ENCODE measurements around the gene CACTIN.
"Not testable (repeated sequence)": the region's sequence is repeated elsewhere in the genome, so short reads cannot be mapped to it uniquely, and the experiment has no call there.

Gene CACTIN

DNA sequence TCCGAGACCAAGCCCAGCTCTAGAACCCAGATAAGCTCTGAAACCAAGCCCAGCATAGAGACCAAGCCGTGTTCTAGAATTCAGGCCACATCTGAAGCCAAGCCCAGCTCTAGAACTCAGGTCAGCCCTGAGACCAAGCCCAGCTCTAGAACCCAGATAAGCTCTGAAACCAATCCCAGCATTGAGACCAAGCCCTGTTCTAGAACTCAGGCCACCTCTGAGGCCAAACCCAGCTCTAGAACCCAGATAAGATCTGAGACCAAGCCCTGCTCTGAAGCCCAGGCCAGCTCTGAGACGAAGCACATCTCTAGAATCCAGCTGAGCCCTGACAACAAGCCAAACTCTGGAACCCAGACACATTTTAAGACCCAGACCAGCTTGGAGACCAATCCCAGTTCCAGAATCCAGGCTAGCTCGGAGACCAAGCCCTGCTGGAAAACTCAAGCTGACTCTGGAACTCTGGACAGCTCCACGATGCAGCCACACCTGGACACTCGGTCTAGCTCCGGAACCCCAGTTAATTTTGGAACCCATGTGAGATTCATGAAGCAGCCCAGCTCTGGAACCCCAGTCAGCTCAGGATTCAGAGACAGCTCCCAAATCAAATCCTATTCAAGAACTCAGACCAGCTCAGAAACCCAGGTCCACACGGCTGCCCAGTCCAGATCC, 35.5 kb downstream of the CACTIN start:
- H3K4me3 ChIP-seq (ENCODE audit: low read length) = no peak overlapping the region
- no peaks in the 10 kb centered on the region for H3K4me1 ChIP-seq (ENCODE audit: insufficient read depth, low read length)
- no peak overlapping the region for H3K9ac ChIP-seq (ENCODE audit: low read depth, low read length)
- H3K9me3 ChIP-seq (ENCODE audit: insufficient read depth, low read depth, low read length) = no peaks in the 10 kb centered on the region; the same call in 1 of the 2 replicates
- H3K36me3 ChIP-seq (ENCODE audit: insufficient read depth, low read length) = no peaks in the 10 kb centered on the region
- WGBS = 87% methylated on average over 8 of the region's 8 CpGs
- H3K27ac ChIP-seq (ENCODE audit: low read depth, low read length) = no peak overlapping the region
- H3K27me3 ChIP-seq (ENCODE audit: insufficient read depth, low read length) = peaks cover 11% of the 10 kb centered on the region

DNA sequence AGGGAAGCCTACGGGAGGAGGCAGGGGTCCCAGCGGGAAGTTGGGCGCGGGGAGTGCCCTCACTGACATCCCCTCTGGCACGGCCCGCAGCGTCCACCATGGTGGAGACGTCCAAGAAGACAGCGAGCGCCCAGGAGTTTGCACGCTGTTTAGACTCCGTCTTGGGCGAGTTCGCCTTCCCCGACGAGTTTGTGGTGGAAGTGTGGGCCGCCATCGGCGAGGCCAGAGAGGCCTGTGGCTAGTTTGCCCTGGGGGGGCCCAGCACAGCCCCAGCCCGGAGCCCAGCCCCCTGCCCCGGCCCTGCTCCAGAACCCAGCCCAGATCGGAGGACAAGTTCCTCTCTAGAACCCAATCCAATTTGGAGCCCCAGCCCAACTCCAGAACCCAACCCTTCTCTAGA, 36.6 kb downstream of the CACTIN start:
- Histone ChIP-seq H3K27ac (ENCODE audit: low read depth, low read length) (no peak overlapping the region), H3K27me3 (ENCODE audit: insufficient read depth, low read length) (peaks cover 23% of the 10 kb centered on the region), H3K36me3 (ENCODE audit: insufficient read depth, low read length) (no peaks in the 10 kb centered on the region), H3K9me3 (ENCODE audit: insufficient read depth, low read depth, low read length) (no peaks in the 10 kb centered on the region; the same call in 1 of the 2 replicates), H3K9ac (ENCODE audit: low read depth, low read length) (no peak overlapping the region), H3K4me3 (ENCODE audit: low read length) (no peak overlapping the region), H3K4me1 (ENCODE audit: insufficient read depth, low read length) (no peaks in the 10 kb centered on the region)
- WGBS = 94% methylated on average over 22 of the region's 22 CpGs

DNA sequence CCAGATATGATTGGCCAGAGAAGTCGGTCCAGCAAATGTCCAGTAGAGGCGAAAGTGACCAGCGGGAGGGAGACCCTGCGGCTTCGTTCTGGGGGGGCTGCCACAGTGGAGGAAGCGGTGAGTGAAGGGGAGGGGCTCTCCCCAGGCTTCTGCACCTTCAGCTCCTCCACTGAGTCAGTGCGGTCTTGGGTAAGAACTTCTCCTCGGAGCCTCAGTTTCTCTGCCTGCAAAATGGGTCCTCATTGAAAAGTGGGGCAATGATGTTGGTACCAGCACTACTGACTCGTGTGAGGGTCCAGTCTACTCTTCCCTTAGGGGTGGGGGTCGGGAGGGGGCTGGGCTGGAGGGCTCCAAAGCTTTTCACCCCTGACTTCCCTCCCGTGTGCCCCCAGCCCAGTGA, 37.2 kb downstream of the CACTIN start:
- WGBS = 78% methylated on average over 11 of the region's 11 CpGs
- peaks cover 27% of the 10 kb centered on the region for H3K27me3 ChIP-seq (ENCODE audit: insufficient read depth, low read length)
- no peaks in the 10 kb centered on the region; the same call in 1 of the 2 replicates for H3K9me3 ChIP-seq (ENCODE audit: insufficient read depth, low read depth, low read length)
- H3K4me3 ChIP-seq (ENCODE audit: low read length) = no peak overlapping the region
- no peaks in the 10 kb centered on the region for H3K36me3 ChIP-seq (ENCODE audit: insufficient read depth, low read length)
- no peak overlapping the region for H3K27ac ChIP-seq (ENCODE audit: low read depth, low read length)
- H3K9ac ChIP-seq (ENCODE audit: low read depth, low read length) = no peak overlapping the region
- H3K4me1 ChIP-seq (ENCODE audit: insufficient read depth, low read length) = no peaks in the 10 kb centered on the region

DNA sequence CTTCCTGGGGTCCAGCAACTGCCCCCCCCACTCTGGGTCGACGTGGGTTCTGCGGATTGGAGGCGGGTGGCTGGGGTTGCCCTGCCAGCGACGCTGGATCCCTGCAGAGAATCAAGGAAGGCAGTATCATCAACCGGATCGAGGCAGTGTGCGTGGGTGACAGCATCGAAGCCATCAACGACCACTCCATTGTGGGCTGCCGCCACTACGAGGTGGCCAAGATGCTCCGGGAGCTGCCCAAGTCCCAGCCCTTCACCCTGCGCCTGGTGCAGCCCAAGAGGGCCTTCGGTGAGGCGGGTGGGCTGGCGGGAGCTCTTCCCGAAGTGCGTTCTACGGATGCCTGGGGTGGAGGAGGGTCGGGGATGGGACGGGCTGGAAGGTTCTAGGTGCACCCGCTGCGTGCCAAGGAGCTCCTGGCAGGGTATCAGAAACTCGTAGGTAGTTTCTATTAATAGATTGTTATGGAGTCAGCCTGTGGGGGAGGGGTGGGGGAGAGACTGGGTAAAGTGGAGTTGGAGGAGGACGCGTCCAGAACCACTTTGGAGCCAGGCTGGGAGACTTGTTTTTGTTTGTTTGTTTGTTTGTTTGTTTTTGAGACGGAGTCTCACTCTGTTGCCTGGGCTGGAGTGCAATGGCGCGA, 39.8 kb downstream of the CACTIN start:
- Histone ChIP-seq H3K36me3 (ENCODE audit: insufficient read depth, low read length) (no peaks in the 10 kb centered on the region), H3K9ac (ENCODE audit: low read depth, low read length) (no peak overlapping the region), H3K27me3 (ENCODE audit: insufficient read depth, low read length) (peaks cover 35% of the 10 kb centered on the region), H3K4me1 (ENCODE audit: insufficient read depth, low read length) (no peaks in the 10 kb centered on the region), H3K27ac (ENCODE audit: low read depth, low read length) (no peak overlapping the region), H3K4me3 (ENCODE audit: low read length) (no peak overlapping the region), H3K9me3 (ENCODE audit: insufficient read depth, low read depth, low read length) (no peaks in the 10 kb centered on the region; the same call in 1 of the 2 replicates)
- 67% methylated on average over 31 of the region's 31 CpGs for WGBS

DNA sequence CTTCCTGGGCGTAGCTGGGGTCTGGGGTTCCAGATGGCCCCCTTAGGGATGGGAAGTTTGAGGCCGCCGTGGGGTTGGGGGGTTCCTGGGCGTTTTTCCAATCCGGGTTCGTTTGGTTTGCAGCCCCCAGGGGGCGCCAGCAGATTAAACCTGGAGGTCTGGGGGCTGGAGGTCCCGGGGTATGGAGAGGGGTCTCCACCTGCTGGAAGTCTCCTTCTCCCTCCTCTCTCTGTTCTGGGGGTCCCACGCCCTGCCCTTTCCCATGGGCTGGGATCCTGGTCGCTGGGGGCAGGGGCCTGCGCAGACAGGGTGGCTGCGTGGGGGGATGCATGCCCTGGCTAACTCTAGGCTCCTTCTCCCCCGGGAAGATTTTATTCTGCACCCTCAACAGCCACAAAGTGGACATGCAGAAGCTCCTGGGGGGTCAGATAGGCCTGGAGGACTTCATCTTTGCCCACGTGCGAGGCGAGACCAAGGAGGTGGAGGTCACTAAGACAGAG, 40.4 kb downstream of the CACTIN start:
- H3K27ac ChIP-seq (ENCODE audit: low read depth, low read length) = no peak overlapping the region
- peaks cover 35% of the 10 kb centered on the region for H3K27me3 ChIP-seq (ENCODE audit: insufficient read depth, low read length)
- WGBS = 31% methylated on average over 16 of the region's 16 CpGs
- peak overlapping the region; percentile 51 for H3K4me3 ChIP-seq (ENCODE audit: low read length)
- no peaks in the 10 kb centered on the region for H3K9me3 ChIP-seq (ENCODE audit: insufficient read depth, low read depth, low read length)
- H3K36me3 ChIP-seq (ENCODE audit: insufficient read depth, low read length) = no peaks in the 10 kb centered on the region
- no peaks in the 10 kb centered on the region for H3K4me1 ChIP-seq (ENCODE audit: insufficient read depth, low read length)
- H3K9ac ChIP-seq (ENCODE audit: low read depth, low read length) = peak overlapping the region; percentile 61; the same call in 1 of the 2 replicates

DNA sequence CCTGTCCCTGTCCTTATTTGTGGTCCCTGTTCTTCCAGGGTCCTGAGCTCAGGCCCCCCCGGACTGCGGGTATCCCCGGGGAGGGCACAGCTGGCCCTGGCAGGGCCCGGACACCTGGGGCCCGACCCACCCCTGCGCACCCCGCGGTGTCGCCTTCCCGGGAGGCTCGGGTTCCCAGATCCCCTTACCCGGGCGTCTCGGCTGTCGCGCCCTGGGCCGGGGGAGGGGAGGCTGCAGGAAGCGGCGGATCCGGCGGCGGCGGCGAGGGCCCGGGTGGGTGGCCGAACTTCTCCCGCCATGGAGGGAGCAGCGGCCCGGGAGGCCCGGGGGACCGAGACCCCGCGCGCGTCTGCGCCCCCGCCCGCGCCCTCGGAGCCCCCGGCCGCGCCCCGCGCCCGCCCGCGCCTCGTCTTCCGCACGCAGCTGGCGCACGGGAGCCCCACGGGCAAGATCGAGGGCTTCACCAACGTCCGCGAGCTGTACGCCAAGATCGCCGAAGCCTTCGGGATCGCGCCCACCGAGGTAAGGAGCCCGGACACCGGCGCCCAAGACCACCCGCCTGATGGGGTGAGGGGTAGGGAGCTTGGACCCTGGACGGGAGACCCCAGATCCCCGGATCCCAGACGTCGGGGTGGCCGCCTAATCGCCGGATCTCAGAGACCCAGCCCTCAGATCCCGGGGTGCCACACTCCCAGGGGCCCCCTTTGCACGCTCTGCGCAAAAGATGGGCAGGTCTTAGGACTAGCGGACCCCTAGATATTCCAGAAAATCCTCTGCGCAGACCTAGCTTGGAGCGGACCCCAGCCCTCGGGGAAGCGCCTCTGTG, 41.1 kb downstream of the CACTIN start, which contains the start of gene GIPC3:
Gene GIPC3, plus strand, starts transcription at position 178 of the 826 bp plus-strand sequence. Its CDS starts 120 bp downstream, at position 298.
- Histone ChIP-seq H3K27me3 (ENCODE audit: insufficient read depth, low read length) (peaks cover 35% of the 10 kb centered on the region), H3K4me1 (ENCODE audit: insufficient read depth, low read length) (no peaks in the 10 kb centered on the region), H3K36me3 (ENCODE audit: insufficient read depth, low read length) (no peaks in the 10 kb centered on the region), H3K4me3 (ENCODE audit: low read length) (peak within 1 kb of the TSS; percentile 51), H3K9ac (ENCODE audit: low read depth, low read length) (peak within 1 kb of the TSS; percentile 61; the same call in 1 of the 2 replicates), H3K9me3 (ENCODE audit: insufficient read depth, low read depth, low read length) (no peaks in the 10 kb centered on the region), H3K27ac (ENCODE audit: low read depth, low read length) (no peak within 1 kb of the TSS)
- 11% methylated on average over 84 of the region's 84 CpGs for WGBS

DNA sequence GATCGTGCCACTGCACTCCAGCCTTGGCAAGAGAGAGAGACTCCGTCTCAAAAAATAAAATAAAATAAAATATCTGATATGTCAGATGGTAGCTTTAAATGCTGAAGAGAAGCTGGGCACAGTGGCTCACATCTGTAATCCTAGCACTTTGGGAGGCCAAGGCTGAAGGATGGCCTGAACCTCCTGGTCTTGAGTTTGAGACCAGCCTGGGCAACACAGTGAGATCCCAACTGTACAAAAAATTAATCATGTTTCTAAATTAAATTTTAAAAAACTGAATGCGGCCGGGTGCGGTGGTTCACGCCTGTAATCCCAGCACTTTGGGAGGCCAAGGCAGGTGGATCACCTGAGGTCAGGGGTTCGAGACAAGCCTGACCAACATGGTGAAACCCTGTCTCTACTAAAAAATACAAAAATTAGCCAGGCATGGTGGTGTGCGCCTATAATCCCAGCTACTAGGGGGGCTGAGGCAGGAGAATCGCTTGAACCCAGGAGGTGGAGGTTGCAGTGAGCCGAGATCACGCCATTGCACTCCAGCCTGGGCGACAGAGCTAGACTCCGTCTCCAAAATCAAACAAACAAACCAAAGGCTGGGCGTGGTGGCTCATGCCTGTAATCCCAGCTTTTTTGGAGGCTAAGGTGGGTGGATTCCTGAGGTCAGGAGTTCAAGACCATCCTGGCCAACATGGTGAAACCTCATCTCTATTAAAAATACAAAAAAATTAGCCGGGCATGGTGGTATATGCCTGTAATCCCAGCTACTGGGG, 42.4 kb downstream of the CACTIN start:
- H3K4me3 ChIP-seq (ENCODE audit: low read length); H3K4me1 ChIP-seq (ENCODE audit: insufficient read depth, low read length); H3K9ac ChIP-seq (ENCODE audit: low read depth, low read length); H3K9me3 ChIP-seq (ENCODE audit: insufficient read depth, low read depth, low read length); H3K27ac ChIP-seq (ENCODE audit: low read depth, low read length); H3K36me3 ChIP-seq (ENCODE audit: insufficient read depth, low read length): not testable (repeated sequence)
- 89% methylated on average over 14 of the region's 15 CpGs for WGBS
- H3K27me3 ChIP-seq (ENCODE audit: insufficient read depth, low read length) = peaks cover 39% of the 10 kb centered on the region

DNA sequence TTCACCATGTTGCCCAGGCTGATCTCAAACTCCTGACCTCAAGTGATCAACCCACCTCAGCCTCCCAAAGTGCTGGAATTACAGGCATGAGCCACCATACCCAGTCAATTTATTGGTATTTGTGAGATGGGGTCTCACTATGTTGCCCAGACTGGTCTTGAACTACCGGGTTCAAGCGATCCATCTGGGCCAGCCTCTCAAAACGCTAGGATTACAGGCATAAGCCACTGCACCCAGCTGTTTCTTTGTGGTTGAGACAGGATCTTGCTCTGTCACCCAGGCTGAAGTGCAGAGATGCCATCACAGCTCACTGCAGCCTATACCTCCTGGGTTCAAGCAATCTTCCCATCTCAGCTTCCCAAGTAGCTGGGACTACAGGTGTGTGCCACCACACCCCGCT, 44.8 kb downstream of the CACTIN start:
- 74% methylated on average over 3 of the region's 4 CpGs for WGBS
- H3K4me1 ChIP-seq (ENCODE audit: insufficient read depth, low read length); H3K4me3 ChIP-seq (ENCODE audit: low read length); H3K27ac ChIP-seq (ENCODE audit: low read depth, low read length); H3K9me3 ChIP-seq (ENCODE audit: insufficient read depth, low read depth, low read length); H3K36me3 ChIP-seq (ENCODE audit: insufficient read depth, low read length); H3K9ac ChIP-seq (ENCODE audit: low read depth, low read length): not testable (repeated sequence)
- H3K27me3 ChIP-seq (ENCODE audit: insufficient read depth, low read length) = peaks cover 36% of the 10 kb centered on the region

DNA sequence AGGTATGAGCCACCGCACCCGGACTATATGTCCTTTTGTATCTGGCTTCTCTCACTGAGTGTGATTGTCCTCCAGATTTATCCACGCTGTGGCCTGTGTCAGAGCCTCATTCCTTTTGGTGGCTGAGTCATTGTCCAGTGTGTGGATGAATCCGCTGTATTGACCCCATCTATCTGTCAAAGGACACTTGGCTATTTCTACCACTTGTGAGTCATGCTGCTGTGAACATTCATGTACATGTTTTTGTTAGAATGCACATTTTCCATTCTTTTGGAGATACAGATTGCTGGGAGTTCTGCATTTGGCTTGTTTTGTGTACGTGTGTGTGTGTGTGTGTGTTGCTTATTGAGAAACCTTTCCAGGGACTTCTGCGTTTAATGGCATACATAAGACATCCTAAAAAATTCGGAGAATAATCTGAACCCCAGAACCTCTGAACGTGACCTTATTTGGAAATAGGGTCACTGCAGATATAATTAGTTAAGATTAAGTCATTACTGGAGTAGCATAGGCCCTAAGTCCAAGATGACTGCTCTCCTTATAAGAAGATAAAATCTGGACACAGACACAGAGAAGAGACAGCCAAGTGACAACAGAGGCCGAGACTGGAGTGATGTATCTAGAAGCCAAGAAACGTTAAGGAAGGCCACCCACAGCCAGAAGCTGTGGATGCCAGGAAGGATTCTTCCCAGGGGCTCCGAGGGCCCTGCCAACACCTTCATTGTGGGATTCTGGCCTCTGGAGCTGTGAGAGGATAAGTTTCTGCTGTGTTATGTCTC, 46.2 kb downstream of the CACTIN start:
- H3K27me3 ChIP-seq (ENCODE audit: insufficient read depth, low read length) = peaks cover 23% of the 10 kb centered on the region
- no peaks in the 10 kb centered on the region for H3K9me3 ChIP-seq (ENCODE audit: insufficient read depth, low read depth, low read length)
- WGBS = 73% methylated on average over 11 of the region's 11 CpGs
- no peak overlapping the region for H3K27ac ChIP-seq (ENCODE audit: low read depth, low read length)
- H3K36me3 ChIP-seq (ENCODE audit: insufficient read depth, low read length) = peaks cover 2% of the 10 kb centered on the region
- peaks cover 6% of the 10 kb centered on the region; the same call in 1 of the 2 replicates for H3K4me1 ChIP-seq (ENCODE audit: insufficient read depth, low read length)
- H3K9ac ChIP-seq (ENCODE audit: low read depth, low read length) = no peak overlapping the region
- H3K4me3 ChIP-seq (ENCODE audit: low read length) = no peak overlapping the region

DNA sequence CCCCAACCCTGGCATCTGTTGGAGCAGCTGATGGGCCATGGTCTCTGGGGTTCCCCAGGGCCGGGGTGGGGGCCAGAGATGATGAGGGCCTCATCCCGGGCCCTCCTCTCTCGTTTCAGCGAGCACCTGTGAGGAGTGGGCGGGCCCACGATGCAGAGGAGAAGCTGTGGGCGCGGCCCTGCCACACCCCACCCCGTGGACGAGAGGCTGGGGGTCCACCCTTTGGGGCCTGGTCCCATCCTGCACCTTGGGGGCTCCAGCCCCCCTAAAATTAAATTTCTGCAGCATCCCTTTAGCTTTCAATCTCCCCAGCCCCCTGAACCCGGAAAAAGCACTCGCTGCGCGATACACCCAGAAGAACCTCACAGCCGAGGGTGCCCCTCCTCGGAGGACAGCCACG, 48.2 kb downstream of the CACTIN start:
- 67% methylated on average over 17 of the region's 17 CpGs for WGBS
- H3K4me3 ChIP-seq (ENCODE audit: low read length) = peak overlapping the region; percentile 40; the same call in 1 of the 2 replicates
- H3K36me3 ChIP-seq (ENCODE audit: insufficient read depth, low read length) = peaks cover 7% of the 10 kb centered on the region
- no peaks in the 10 kb centered on the region for H3K9me3 ChIP-seq (ENCODE audit: insufficient read depth, low read depth, low read length)
- H3K27ac ChIP-seq (ENCODE audit: low read depth, low read length) = no peak overlapping the region
- H3K9ac ChIP-seq (ENCODE audit: low read depth, low read length) = no peak overlapping the region; the same call in 1 of the 2 replicates
- peaks cover 6% of the 10 kb centered on the region; the same call in 1 of the 2 replicates for H3K4me1 ChIP-seq (ENCODE audit: insufficient read depth, low read length)
- peaks cover 11% of the 10 kb centered on the region for H3K27me3 ChIP-seq (ENCODE audit: insufficient read depth, low read length)

Measured in HUES64 (cell line).